K562 (cell line): ENCODE measurements around the gene AGPAT4. TPM values are rescaled to one million over a fixed set of nuclear protein-coding genes. Genes with fewer than 3 reads are reported as not detected.
A peak's percentile ranks its signal among the peaks of the same experiment; 100 is the strongest.

Experiments
- ATF7 ChIP-seq: fragments of 450-650 bp; IDR thresholded peaks from 2 replicates; pipeline ENCODE4 v1.7.1; 2014; ENCODE audit warnings: mild to moderate bottlenecking, moderate library complexity
- CBFA2T2 ChIP-seq: fragments of 450-650 bp; conservative IDR thresholded peaks from 2 replicates; pipeline ENCODE4 v1.6.1; 2017; ENCODE audit warnings: mild to moderate bottlenecking
- CBX3 ChIP-seq, 2 experiments: IDR thresholded peaks; 1 replicate in 1 of 2; 2 replicates in 1 of 2; pipeline ENCODE4 v1.6.1; 2012; ENCODE audit warnings: inconsistent platforms in 2 of 2, low read length in 2 of 2, borderline replicate concordance in 1 of 2, control low read depth in 1 of 2
- DPF2 ChIP-seq: fragments of 450-650 bp; IDR thresholded peaks from 2 replicates; pipeline ENCODE4 v1.6.1; 2016
- EHMT2 ChIP-seq: fragments of 450-650 bp; IDR thresholded peaks from 2 replicates; pipeline ENCODE4 v1.6.1; 2018; ENCODE audit warnings: antibody characterized with exemption
- ELF4 ChIP-seq: fragments of 450-650 bp; formaldehyde crosslinking; IDR thresholded peaks from 2 replicates; pipeline ENCODE4 v1.4.0; 2022; ENCODE audit warnings: missing genetic modification characterization
- FOSL1 ChIP-seq: fragments of 200-800 bp; sonication (Bioruptor generic); conservative IDR thresholded peaks from 2 replicates; pipeline ENCODE4 v1.6.1; 2016; ENCODE audit warnings: missing genetic modification characterization, missing compliant biosample characterization
- FOXA3 ChIP-seq, 2 experiments: fragments of 450-650 bp in 1 of 2; sonication (generic) in 1 of 2; formaldehyde crosslinking; IDR thresholded peaks in 1 of 2; conservative IDR thresholded peaks in 1 of 2; 2 replicates each; pipeline versions ENCODE4 v1.4.0 to v1.8.0; 2020 to 2022; ENCODE audit warnings: mild to moderate bottlenecking in 2 of 2, missing genetic modification reagents in 1 of 2
- HNRNPUL1 ChIP-seq: fragments of 200-400 bp; formaldehyde crosslinking; IDR thresholded peaks from 2 replicates; pipeline ENCODE4 v1.6.1; 2017; ENCODE audit warnings: low read length
- MAZ ChIP-seq, 2 experiments: fragments of 450-650 bp in 1 of 2; sonication (generic) in 1 of 2; formaldehyde crosslinking; IDR thresholded peaks in 1 of 2; conservative IDR thresholded peaks in 1 of 2; 2 replicates each; pipeline versions ENCODE4 v1.4.0 to v1.5.0; 2020; ENCODE audit warnings: mild to moderate bottlenecking in 1 of 2, missing genetic modification reagents in 1 of 2
- NR2C1 ChIP-seq, 2 experiments: fragments of 450-650 bp; IDR thresholded peaks; 2 replicates each; pipeline ENCODE4 v1.6.1; 2017; ENCODE audit warnings: mild to moderate bottlenecking in 2 of 2, antibody characterized with exemption in 1 of 2, inconsistent platforms in 1 of 2, missing compliant biosample characterization in 1 of 2, missing genetic modification characterization in 1 of 2
- PCBP2 ChIP-seq: fragments of 200-400 bp; formaldehyde crosslinking; IDR thresholded peaks from 2 replicates; pipeline ENCODE4 v1.6.1; 2018; ENCODE audit warnings: low read length, low read depth, mild to moderate bottlenecking, moderate library complexity; ENCODE audit not compliant: poor library complexity, severe bottlenecking
- PHF20 ChIP-seq: fragments of 450-650 bp; IDR thresholded peaks from 2 replicates; pipeline ENCODE4 v1.6.1; 2018; ENCODE audit not compliant: partially characterized antibody
- POLR2AphosphoS5 ChIP-seq: IDR thresholded peaks from 2 replicates; pipeline ENCODE4 v1.6.1; 2011; ENCODE audit warnings: mild to moderate bottlenecking, low read depth, low read length, moderate library complexity; ENCODE audit not compliant: control insufficient read depth, insufficient read depth
- TAF7 ChIP-seq: fragments of 450-650 bp; IDR thresholded peaks from 2 replicates; pipeline ENCODE4 v1.6.1; 2016; ENCODE audit warnings: missing genetic modification characterization, missing compliant biosample characterization
- XRCC3 ChIP-seq: fragments of 450-650 bp; IDR thresholded peaks from 2 replicates; pipeline ENCODE4 v1.6.1; 2017; ENCODE audit warnings: mild to moderate bottlenecking, moderate library complexity
- ZBTB17 ChIP-seq: fragments of 450-650 bp; formaldehyde crosslinking; IDR thresholded peaks from 2 replicates; pipeline ENCODE4 v1.4.0; 2020; ENCODE audit warnings: mild to moderate bottlenecking
- ZNF282 ChIP-seq: sonication (generic); formaldehyde crosslinking; IDR thresholded peaks from 2 replicates; pipeline ENCODE4 v1.8.1; 2023; ENCODE audit warnings: missing genetic modification reagents
- polyA plus RNA-seq, 8 experiments: library from polyadenylated mRNA; depleted of rRNA in 4 of 8; stranded (reverse) in 5 of 8; unstranded in 3 of 8; fragments of >200 nt; fragmentation: Nextera tagmentation in 2 of 8; fragmentation: Illumina TruSeq in 1 of 8; extraction: Ambion mirVana in 2 of 8; extraction: Trizol in 1 of 8; gene quantifications; 2 replicates each; pipeline versions ENCODE4 v1.2.1 to v1.2.3, GENCODE V29; 2011 to 2014; ENCODE audit warnings: inconsistent platforms in 1 of 8, missing spikeins in 1 of 8
- total RNA-seq, 7 experiments: library from RNA; depleted of rRNA in 6 of 7; stranded (reverse); fragments of >200 nt in 6 of 7; fragmentation: Illumina TruSeq in 2 of 7; extraction: Trizol in 2 of 7; gene quantifications; 2 replicates each; pipeline versions ENCODE4 v1.2.1 to v1.2.3, GENCODE V29; 2011 to 2021; ENCODE audit warnings: low replicate concordance in 1 of 7
- TF ChIP-seq, protein P1 (sequence below): sonication (generic); IDR thresholded peaks from 2 replicates; pipeline ENCODE4 v1.6.1; 2016
- TF ChIP-seq, protein P2 (sequence below): sonication (generic); formaldehyde crosslinking; IDR thresholded peaks from 2 replicates; pipeline ENCODE4 v1.9.0; 2022; ENCODE audit warnings: mild to moderate bottlenecking, missing genetic modification reagents
- TF ChIP-seq, protein P3 (sequence below): conservative IDR thresholded peaks from 2 replicates; pipeline ENCODE4 v1.6.1; 2011; ENCODE audit warnings: low read depth, mild to moderate bottlenecking, low read length; ENCODE audit not compliant: control insufficient read depth
- TF ChIP-seq, protein P4 (sequence below): fragments of 450-650 bp; IDR thresholded peaks from 2 replicates; pipeline ENCODE4 v1.6.1; 2014; ENCODE audit warnings: low read depth, mild to moderate bottlenecking, moderate library complexity, borderline replicate concordance
- TF ChIP-seq, protein P5 (sequence below), 2 experiments: fragments of 200-800 bp in 1 of 2; sonication (Bioruptor generic) in 1 of 2; sonication (generic) in 1 of 2; formaldehyde crosslinking in 1 of 2; IDR thresholded peaks in 1 of 2; conservative IDR thresholded peaks in 1 of 2; 2 replicates each; pipeline versions ENCODE4 v1.5.0 to v1.6.1; 2016 to 2020; ENCODE audit warnings: missing compliant biosample characterization in 1 of 2, missing genetic modification characterization in 1 of 2, missing genetic modification reagents in 1 of 2

AGPAT4 gene
- total and polyA plus RNA-seq, 9 of the 15 experiments (the other 6 are each of a cell fraction or from before 2014, with no cell fraction given) = 2.2 to 15.0 (median 5.7) TPM

DNA sequence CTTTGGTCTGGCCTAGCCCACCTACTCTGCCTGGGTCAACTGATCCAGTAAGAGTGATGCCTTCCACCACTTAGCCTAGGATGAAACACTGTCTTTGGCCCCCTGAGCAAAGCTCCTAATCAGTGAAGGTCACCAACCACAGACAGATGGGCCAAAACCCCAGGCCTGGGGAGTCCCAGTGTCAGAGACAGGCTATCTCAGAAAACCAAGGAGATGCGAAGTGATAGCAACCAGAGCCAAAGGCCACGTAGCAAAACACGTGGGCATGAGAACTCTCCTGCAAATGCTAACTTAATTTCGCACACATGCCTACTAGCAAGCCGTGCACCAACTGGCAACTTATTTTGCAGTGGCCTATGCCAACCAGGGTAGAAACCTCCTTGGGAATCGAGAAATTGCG, 29.1 kb downstream of the AGPAT4 start (continued):
- peak; percentile 93 for TF ChIP-seq POLR2AphosphoS5
- TF ChIP-seq ATF7 = 0 out of 2 replicates have a peak, but pooled peaks have one; percentile 10
- no peak for TF ChIP-seq HNRNPUL1
- TF ChIP-seq, protein P1, sequence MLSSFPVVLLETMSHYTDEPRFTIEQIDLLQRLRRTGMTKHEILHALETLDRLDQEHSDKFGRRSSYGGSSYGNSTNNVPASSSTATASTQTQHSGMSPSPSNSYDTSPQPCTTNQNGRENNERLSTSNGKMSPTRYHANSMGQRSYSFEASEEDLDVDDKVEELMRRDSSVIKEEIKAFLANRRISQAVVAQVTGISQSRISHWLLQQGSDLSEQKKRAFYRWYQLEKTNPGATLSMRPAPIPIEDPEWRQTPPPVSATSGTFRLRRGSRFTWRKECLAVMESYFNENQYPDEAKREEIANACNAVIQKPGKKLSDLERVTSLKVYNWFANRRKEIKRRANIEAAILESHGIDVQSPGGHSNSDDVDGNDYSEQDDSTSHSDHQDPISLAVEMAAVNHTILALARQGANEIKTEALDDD = peak; percentile 45; the same call in 1 of the 2 replicates
- TF ChIP-seq, protein P2, sequence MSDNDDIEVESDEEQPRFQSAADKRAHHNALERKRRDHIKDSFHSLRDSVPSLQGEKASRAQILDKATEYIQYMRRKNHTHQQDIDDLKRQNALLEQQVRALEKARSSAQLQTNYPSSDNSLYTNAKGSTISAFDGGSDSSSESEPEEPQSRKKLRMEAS (CRISPR knock-in tag) = peak; percentile 75
- TF ChIP-seq MAZ (CRISPR knock-in tag; conservative IDR thresholded peaks at IDR 0.05 in 1 of 2, IDR thresholded peaks at IDR 0.05 in 1 of 2) = 0 out of 4 replicates have a peak, but pooled peaks of 1 of the 2 experiments have one; percentile 40
- TF ChIP-seq XRCC3 = no peak
- TF ChIP-seq NR2C1 (IDR thresholded peaks at IDR 0.05) = no peak
- TF ChIP-seq NR2C1 (tag; IDR thresholded peaks at IDR 0.05) = peak; percentile 23; the same call in 1 of the 2 replicates
- TF ChIP-seq, protein P3, sequence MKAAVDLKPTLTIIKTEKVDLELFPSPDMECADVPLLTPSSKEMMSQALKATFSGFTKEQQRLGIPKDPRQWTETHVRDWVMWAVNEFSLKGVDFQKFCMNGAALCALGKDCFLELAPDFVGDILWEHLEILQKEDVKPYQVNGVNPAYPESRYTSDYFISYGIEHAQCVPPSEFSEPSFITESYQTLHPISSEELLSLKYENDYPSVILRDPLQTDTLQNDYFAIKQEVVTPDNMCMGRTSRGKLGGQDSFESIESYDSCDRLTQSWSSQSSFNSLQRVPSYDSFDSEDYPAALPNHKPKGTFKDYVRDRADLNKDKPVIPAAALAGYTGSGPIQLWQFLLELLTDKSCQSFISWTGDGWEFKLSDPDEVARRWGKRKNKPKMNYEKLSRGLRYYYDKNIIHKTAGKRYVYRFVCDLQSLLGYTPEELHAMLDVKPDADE = 0 out of 2 replicates have a peak, but pooled peaks have one; percentile 55
- TF ChIP-seq, protein P4, sequence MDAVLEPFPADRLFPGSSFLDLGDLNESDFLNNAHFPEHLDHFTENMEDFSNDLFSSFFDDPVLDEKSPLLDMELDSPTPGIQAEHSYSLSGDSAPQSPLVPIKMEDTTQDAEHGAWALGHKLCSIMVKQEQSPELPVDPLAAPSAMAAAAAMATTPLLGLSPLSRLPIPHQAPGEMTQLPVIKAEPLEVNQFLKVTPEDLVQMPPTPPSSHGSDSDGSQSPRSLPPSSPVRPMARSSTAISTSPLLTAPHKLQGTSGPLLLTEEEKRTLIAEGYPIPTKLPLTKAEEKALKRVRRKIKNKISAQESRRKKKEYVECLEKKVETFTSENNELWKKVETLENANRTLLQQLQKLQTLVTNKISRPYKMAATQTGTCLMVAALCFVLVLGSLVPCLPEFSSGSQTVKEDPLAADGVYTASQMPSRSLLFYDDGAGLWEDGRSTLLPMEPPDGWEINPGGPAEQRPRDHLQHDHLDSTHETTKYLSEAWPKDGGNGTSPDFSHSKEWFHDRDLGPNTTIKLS = peak; percentile 74; the same call in 1 of the 2 replicates
- TF ChIP-seq FOXA3 (CRISPR knock-in tag; conservative IDR thresholded peaks at IDR 0.05 in 1 of 2, IDR thresholded peaks at IDR 0.05 in 1 of 2) = peak in 1 of 2 experiments; percentile 72; a peak in 2 of 4 replicates
- TF ChIP-seq CBFA2T2 = peak; percentile 92
- TF ChIP-seq ELF4 (CRISPR knock-in tag) = 0 out of 2 replicates have a peak, but pooled peaks have one; percentile 19
- no peak for TF ChIP-seq TAF7 (tag)
- peak; percentile 83 for TF ChIP-seq DPF2
- TF ChIP-seq ZNF282 = no peak
- TF ChIP-seq, protein P5, sequence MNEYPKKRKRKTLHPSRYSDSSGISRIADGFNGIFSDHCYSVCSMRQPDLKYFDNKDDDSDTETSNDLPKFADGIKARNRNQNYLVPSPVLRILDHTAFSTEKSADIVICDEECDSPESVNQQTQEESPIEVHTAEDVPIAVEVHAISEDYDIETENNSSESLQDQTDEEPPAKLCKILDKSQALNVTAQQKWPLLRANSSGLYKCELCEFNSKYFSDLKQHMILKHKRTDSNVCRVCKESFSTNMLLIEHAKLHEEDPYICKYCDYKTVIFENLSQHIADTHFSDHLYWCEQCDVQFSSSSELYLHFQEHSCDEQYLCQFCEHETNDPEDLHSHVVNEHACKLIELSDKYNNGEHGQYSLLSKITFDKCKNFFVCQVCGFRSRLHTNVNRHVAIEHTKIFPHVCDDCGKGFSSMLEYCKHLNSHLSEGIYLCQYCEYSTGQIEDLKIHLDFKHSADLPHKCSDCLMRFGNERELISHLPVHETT (CRISPR knock-in tag; conservative IDR thresholded peaks at IDR 0.05 in 1 of 2, IDR thresholded peaks at IDR 0.05 in 1 of 2) = peak in 1 of 2 experiments; percentile 37; a peak in 1 of 4 replicates
- TF ChIP-seq EHMT2 = 0 out of 2 replicates have a peak, but pooled peaks have one; percentile 8
- no peak for TF ChIP-seq PHF20
- peak in 1 of 2 experiments; percentile 45; a peak in 1 of 3 replicates for TF ChIP-seq CBX3 (IDR thresholded peaks at IDR 0.05; ENCODE audit: borderline replicate concordance in 1 of 2, low read length in 2 of 2)
- no peak for TF ChIP-seq PCBP2
- 0 out of 2 replicates have a peak, but pooled peaks have one; percentile 47 for TF ChIP-seq FOSL1 (tag)
- peak; percentile 25; the same call in 1 of the 2 replicates for TF ChIP-seq ZBTB17 (CRISPR knock-in tag)
